Nephron progenitor cell (in vitro differentiated cells): ENCODE measurements around the gene PDZD2.

Experiments
- DNase-seq: peaks from one replicate; pipeline ENCODE4 v3.0.0; 2021
- H3K27ac Mint-ChIP-seq: 2 replicates; pipeline ENCODE4 v1.8.0; 2021; ENCODE audit warnings: mild to moderate bottlenecking, moderate library complexity, mixed read lengths
- H3K27me3 Mint-ChIP-seq: 2 replicates; pipeline ENCODE4 v1.8.0; 2021; ENCODE audit warnings: mild to moderate bottlenecking, low read depth, mixed read lengths; ENCODE audit not compliant: poor library complexity
- H3K36me3 Mint-ChIP-seq: 2 replicates; pipeline ENCODE4 v1.8.0; 2021; ENCODE audit warnings: low read depth, mixed read lengths
- H3K4me1 Mint-ChIP-seq: 2 replicates; pipeline ENCODE4 v1.8.0; 2021; ENCODE audit warnings: mixed read lengths
- H3K4me3 Mint-ChIP-seq: 2 replicates; pipeline ENCODE4 v1.8.0; 2021; ENCODE audit warnings: mild to moderate bottlenecking, moderate library complexity, mixed read lengths
- H3K9me3 Mint-ChIP-seq: 2 replicates; pipeline ENCODE4 v1.8.0; 2021; ENCODE audit warnings: mild to moderate bottlenecking, moderate library complexity, mixed read lengths
- CTCF ChIP-seq: fragments of 200-600 bp; sonication (generic); IDR thresholded peaks from 2 replicates; pipeline ENCODE4 v1.5.0; 2021; ENCODE audit warnings: antibody characterized with exemption

The PDZD2 gene

GRCh38 chr5:31604644-31605043 is 34.3 kb upstream of the PDZD2 start:
- Mint-ChIP-seq H3K9me3 (no peaks in the 10 kb centered on the region), H3K27me3 (peaks cover 4% of the 10 kb centered on the region)

GRCh38 chr5:31605920-31606319 is 33.0 kb upstream of the PDZD2 start:
- no peak for DNase-seq
- no peaks in the 10 kb centered on the region for H3K36me3 Mint-ChIP-seq
- H3K9me3 Mint-ChIP-seq, result no peaks in the 10 kb centered on the region
- TF ChIP-seq CTCF, result no peak
- no peak overlapping the region for H3K4me3 Mint-ChIP-seq
- H3K4me1 Mint-ChIP-seq, result no peaks in the 10 kb centered on the region
- no peak overlapping the region for H3K27ac Mint-ChIP-seq
- peaks cover 4% of the 10 kb centered on the region for H3K27me3 Mint-ChIP-seq

More at GRCh38 chr5:31604644-31605043, 34.3 kb upstream of the PDZD2 start:
- no peak overlapping the region for H3K4me3 Mint-ChIP-seq
- no peak overlapping the region for H3K27ac Mint-ChIP-seq
- TF ChIP-seq CTCF, result no peak
- no peaks in the 10 kb centered on the region for H3K36me3 Mint-ChIP-seq
- DNase-seq, result no peak
- no peaks in the 10 kb centered on the region for H3K4me1 Mint-ChIP-seq

- no peaks in the 10 kb centered on the region for H3K4me1 Mint-ChIP-seq
- H3K27ac Mint-ChIP-seq, result no peak overlapping the region
- H3K27me3 Mint-ChIP-seq, result peaks cover 5% of the 10 kb centered on the region
- TF ChIP-seq CTCF, result no peak
- H3K4me3 Mint-ChIP-seq, result no peak overlapping the region
- no peaks in the 10 kb centered on the region for H3K36me3 Mint-ChIP-seq
- no peaks in the 10 kb centered on the region for H3K9me3 Mint-ChIP-seq
- no peak for DNase-seq
These were observed 31.4 kb upstream of the PDZD2 start for GRCh38 chr5:31607546-31607945.

GRCh38 chr5:31611002-31611401 is 27.9 kb upstream of the PDZD2 start:
- DNase-seq, result no peak
- H3K4me3 Mint-ChIP-seq, result no peak overlapping the region
- no peaks in the 10 kb centered on the region for H3K4me1 Mint-ChIP-seq
- H3K9me3 Mint-ChIP-seq, result peaks cover 3% of the 10 kb centered on the region
- no peak for TF ChIP-seq CTCF
- no peaks in the 10 kb centered on the region for H3K36me3 Mint-ChIP-seq
- peaks cover 12% of the 10 kb centered on the region for H3K27me3 Mint-ChIP-seq
- no peak overlapping the region for H3K27ac Mint-ChIP-seq

- no peak for DNase-seq
- H3K4me3 Mint-ChIP-seq, result no peak overlapping the region
- TF ChIP-seq CTCF, result no peak
- peaks cover 8% of the 10 kb centered on the region for H3K4me1 Mint-ChIP-seq
- no peak overlapping the region for H3K27ac Mint-ChIP-seq
- H3K27me3 Mint-ChIP-seq, result peaks cover 12% of the 10 kb centered on the region
- peaks cover 13% of the 10 kb centered on the region for H3K9me3 Mint-ChIP-seq
- H3K36me3 Mint-ChIP-seq, result no peaks in the 10 kb centered on the region
These were observed 25.3 kb upstream of the PDZD2 start for GRCh38 chr5:31613651-31614050.

- H3K27ac Mint-ChIP-seq, result no peak overlapping the region
- TF ChIP-seq CTCF, result no peak
- H3K4me1 Mint-ChIP-seq, result peaks cover 15% of the 10 kb centered on the region
- H3K27me3 Mint-ChIP-seq, result peaks cover 12% of the 10 kb centered on the region
- H3K4me3 Mint-ChIP-seq, result no peak overlapping the region
- no peaks in the 10 kb centered on the region for H3K36me3 Mint-ChIP-seq
- DNase-seq, result no peak
- peaks cover 13% of the 10 kb centered on the region for H3K9me3 Mint-ChIP-seq
These were observed 24.5 kb upstream of the PDZD2 start for GRCh38 chr5:31614151-31615020.
